HCT116 (cell line): ENCODE results near the gene FAT1. TPM values are rescaled to one million over a fixed set of nuclear protein-coding genes. Genes with fewer than 3 reads are reported as not detected.

ENCODE experiments used
- ATAC-seq: fragments of 200-7000 bp; cut with Tn5 transposase; 2 replicates; pipeline ENCODE4 v1.9.1; 2020; ENCODE audit warnings: mild to moderate bottlenecking, moderate library complexity
- BruUV-seq: library from RNA; stranded (reverse); fragments of 400-500 nt; replicated peaks from 2 replicates; lab custom pipeline; 2021; lab: Mats Ljungman, UMichigan
- CTCF ChIA-PET: fragments of 300-600 bp; sonication (Branson Sonifier 250); formaldehyde crosslinking; loops from one replicate; lab custom pipeline; 2021; ENCODE audit warnings: antibody characterized with exemption; lab: Charles Lee
- POLR2A ChIA-PET: fragments of 300-600, 350-600 bp; sonication (Branson Sonifier 250); formaldehyde crosslinking; loops from one replicate; lab custom pipeline; 2021; ENCODE audit warnings: antibody characterized with exemption; lab: Charles Lee
- RAD21 ChIA-PET, 2 experiments: fragments of 300-600 bp; sonication (Branson Sonifier 250); formaldehyde crosslinking; loops; one replicate each; lab custom pipeline; 2023; ENCODE audit warnings: low total read pairs in 2 of 2; ENCODE audit not compliant: uncharacterized antibody in 2 of 2, unreplicated experiment in 2 of 2, low non-redundant PET in 1 of 2; lab: Charles Lee
- DNase-seq: peaks from one replicate; pipeline ENCODE4 v3.0.0-alpha.2; 2010; ENCODE audit warnings: low read depth, low spot score
- H2AFZ ChIP-seq: fragments of 200-600 bp; shearing (Covaris generic), sonication (generic); 2 replicates; pipeline ENCODE4 v1.6.1; 2017; ENCODE audit warnings: low read depth, mixed run types, mixed read lengths, antibody characterized with exemption, low read length; ENCODE audit not compliant: poor library complexity, severe bottlenecking
- H3K27ac ChIP-seq: 2 replicates; pipeline ENCODE4 v1.5.1; 2012; ENCODE audit warnings: low read depth, low read length
- H3K27me3 ChIP-seq: fragments of 200-600 bp; sonication (generic); 2 replicates; pipeline ENCODE4 v1.6.1; 2016; ENCODE audit warnings: mixed run types, low read length, mixed read lengths; ENCODE audit not compliant: insufficient read depth
- H3K36me3 ChIP-seq, 2 experiments: fragments of 200-500 bp in 1 of 2; fragments of 200-600 bp in 1 of 2; sonication (Bioruptor generic) in 1 of 2; sonication (generic) in 1 of 2; 2 replicates each; pipeline versions ENCODE4 v1.5.1 to v1.6.1; 2014 to 2016; ENCODE audit warnings: low read length in 2 of 2, inconsistent platforms in 1 of 2, mixed read lengths in 1 of 2, mixed run types in 1 of 2; ENCODE audit not compliant: insufficient read depth in 2 of 2, control insufficient read depth in 1 of 2
- H3K4me1 ChIP-seq, 2 experiments: fragments of 200-600 bp in 1 of 2; sonication (generic) in 1 of 2; 2 replicates each; pipeline versions ENCODE4 v1.5.1 to v1.6.1; 2012 to 2017; ENCODE audit warnings: low read length in 2 of 2, inconsistent platforms in 1 of 2, mild to moderate bottlenecking in 1 of 2, mixed read lengths in 1 of 2, mixed run types in 1 of 2, moderate library complexity in 1 of 2; ENCODE audit not compliant: insufficient read depth in 2 of 2, control insufficient read depth in 1 of 2
- H3K4me2 ChIP-seq: fragments of 200-600 bp; sonication (generic); 2 replicates; pipeline ENCODE4 v1.6.1; 2017; ENCODE audit warnings: mixed run types, low read length, mixed read lengths
- H3K4me3 ChIP-seq, 2 experiments: fragments of 200-600 bp in 1 of 2; sonication (generic) in 1 of 2; replicated peaks in 1 of 2; 2 replicates each; pipeline ENCODE4 v1.5.1; 2011 to 2016; ENCODE audit warnings: low read length in 2 of 2, control low read depth in 1 of 2, low read depth in 1 of 2, mild to moderate bottlenecking in 1 of 2, mixed read lengths in 1 of 2, mixed run types in 1 of 2
- H3K79me2 ChIP-seq: fragments of 200-600 bp; sonication (generic); 2 replicates; pipeline ENCODE4 v1.6.1; 2017; ENCODE audit warnings: mild to moderate bottlenecking, mixed run types, low read length, moderate library complexity, mixed read lengths; ENCODE audit not compliant: insufficient read depth
- H3K9ac ChIP-seq: fragments of 200-600 bp; sonication (generic); 2 replicates; pipeline ENCODE4 v1.6.1; 2016; ENCODE audit warnings: low read length, mixed read lengths
- H3K9me2 ChIP-seq: fragments of 200-600 bp; sonication (generic), shearing (Covaris generic); 2 replicates; pipeline ENCODE4 v1.6.1; 2017; ENCODE audit warnings: mixed run types, mild to moderate bottlenecking, moderate library complexity; ENCODE audit not compliant: insufficient read depth
- H3K9me3 ChIP-seq, 2 experiments: fragments of 200-500 bp in 1 of 2; fragments of 200-600 bp in 1 of 2; sonication (Bioruptor generic) in 1 of 2; sonication (generic) in 1 of 2; 2 replicates each; pipeline ENCODE4 v1.6.1; 2014 to 2017; ENCODE audit warnings: low read length in 2 of 2, mixed read lengths in 2 of 2, inconsistent platforms in 1 of 2, low read depth in 1 of 2, mild to moderate bottlenecking in 1 of 2, mixed run types in 1 of 2, moderate library complexity in 1 of 2; ENCODE audit not compliant: control insufficient read depth in 1 of 2, insufficient read depth in 1 of 2
- H4K20me1 ChIP-seq: fragments of 200-600 bp; sonication (generic), shearing (Covaris generic); 2 replicates; pipeline ENCODE4 v1.6.1; 2017; ENCODE audit warnings: mixed run types, mild to moderate bottlenecking, moderate library complexity; ENCODE audit not compliant: insufficient read depth
- CBX3 ChIP-seq: IDR thresholded peaks from 2 replicates; pipeline ENCODE4 v1.6.1; 2012; ENCODE audit warnings: low read depth
- EGR1 ChIP-seq: IDR thresholded peaks from 2 replicates; pipeline ENCODE4 v1.6.1; 2012; ENCODE audit warnings: low read depth
- ELF1 ChIP-seq: IDR thresholded peaks from 2 replicates; pipeline ENCODE4 v1.6.1; 2012; ENCODE audit warnings: low read depth, borderline replicate concordance
- EZH2 ChIP-seq: fragments of 200-600 bp; sonication (generic); IDR thresholded peaks from 2 replicates; pipeline ENCODE4 v1.6.1; 2017; ENCODE audit warnings: antibody characterized with exemption, mixed run types
- EZH2phosphoT487 ChIP-seq: fragments of 200-600 bp; IDR thresholded peaks from 2 replicates; pipeline ENCODE4 v1.6.1; 2018; ENCODE audit warnings: antibody characterized with exemption, borderline replicate concordance
- JUND ChIP-seq: IDR thresholded peaks from 2 replicates; pipeline ENCODE4 v1.6.1; 2012
- MAX ChIP-seq: IDR thresholded peaks from 2 replicates; pipeline ENCODE4 v1.6.1; 2012
- POLR2A ChIP-seq: IDR thresholded peaks from 2 replicates; pipeline ENCODE4 v1.7.0; 2011; ENCODE audit warnings: borderline replicate concordance; ENCODE audit not compliant: insufficient read depth, insufficient read length; ENCODE audit errors: extremely low read depth
- POLR2AphosphoS5 ChIP-seq: IDR thresholded peaks from 2 replicates; pipeline ENCODE4 v1.6.1; 2011; ENCODE audit warnings: mild to moderate bottlenecking, low read depth, low read length, moderate library complexity
- intact Hi-C: fragments of 100-400 bp; cut with micrococcal nuclease; formaldehyde crosslinking; loops from 2 replicates; pipeline ENCODE4 v1.10.0; 2022
- total RNA-seq: library from RNA; stranded (reverse); gene quantifications from one replicate; pipeline ENCODE4 v1.2.1, GENCODE V29; 2021; ENCODE audit not compliant: unreplicated experiment
- TF ChIP-seq, protein P1 (sequence below): IDR thresholded peaks from 2 replicates; pipeline ENCODE4 v1.6.1; 2011; ENCODE audit warnings: mild to moderate bottlenecking, low read length, moderate library complexity; ENCODE audit not compliant: insufficient replicate concordance; ENCODE audit errors: extremely low read depth
- TF ChIP-seq, protein P2 (sequence below), 3 experiments: fragments of 200-600 bp in 1 of 3; sonication (generic) in 1 of 3; IDR thresholded peaks in 2 of 3; conservative IDR thresholded peaks in 1 of 3; 2 replicates each; pipeline ENCODE4 v1.5.1; 2012 to 2017; ENCODE audit warnings: low read depth in 2 of 3, low read length in 2 of 3, antibody characterized with exemption in 1 of 3, borderline replicate concordance in 1 of 3, control low read depth in 1 of 3, mild to moderate bottlenecking in 1 of 3, mixed read lengths in 1 of 3, mixed run types in 1 of 3, moderate library complexity in 1 of 3; ENCODE audit not compliant: insufficient read depth in 1 of 3

Gene FAT1
- total RNA-seq, 1 experiment from 2014 or later, result 676 TPM

- Histone ChIP-seq H3K36me3 (peaks cover 78 to 94% of the 10 kb centered on the region in 2 experiments), H3K9me2 (no peaks in the 10 kb centered on the region), H3K27me3 (no peaks in the 10 kb centered on the region), H3K9me3 (no peaks in the 10 kb centered on the region), H3K4me2 (no peak overlapping the region), H2AFZ (no peak overlapping the region), H3K79me2 (peaks cover 99% of the 10 kb centered on the region), H3K27ac (no peak overlapping the region), H3K9ac (no peak overlapping the region), H4K20me1 (peaks cover 66% of the 10 kb centered on the region), H3K4me1 (no peaks in the 10 kb centered on the region), H3K4me3 (no peak overlapping the region)
- CTCF ChIA-PET, result interaction anchor here (1.2 kb wide), 1 partner anchor 291 kb away, joined by 3 read pairs; no protein-coding TSS in a partner anchor
- RAD21 ChIA-PET, result no interaction called here
- intact Hi-C loops, result no loop called here
- POLR2A ChIA-PET, result no interaction called here
- ATAC-seq (no peak), DNase-seq (no peak)
- BruUV-seq, result TSS peak; percentile 25
- no peak for TF ChIP-seq EZH2phosphoT487
- TF ChIP-seq EZH2, result no peak
- no peak for TF ChIP-seq EGR1
- no peak for TF ChIP-seq POLR2AphosphoS5
- TF ChIP-seq ELF1, result no peak
- TF ChIP-seq, protein P1, sequence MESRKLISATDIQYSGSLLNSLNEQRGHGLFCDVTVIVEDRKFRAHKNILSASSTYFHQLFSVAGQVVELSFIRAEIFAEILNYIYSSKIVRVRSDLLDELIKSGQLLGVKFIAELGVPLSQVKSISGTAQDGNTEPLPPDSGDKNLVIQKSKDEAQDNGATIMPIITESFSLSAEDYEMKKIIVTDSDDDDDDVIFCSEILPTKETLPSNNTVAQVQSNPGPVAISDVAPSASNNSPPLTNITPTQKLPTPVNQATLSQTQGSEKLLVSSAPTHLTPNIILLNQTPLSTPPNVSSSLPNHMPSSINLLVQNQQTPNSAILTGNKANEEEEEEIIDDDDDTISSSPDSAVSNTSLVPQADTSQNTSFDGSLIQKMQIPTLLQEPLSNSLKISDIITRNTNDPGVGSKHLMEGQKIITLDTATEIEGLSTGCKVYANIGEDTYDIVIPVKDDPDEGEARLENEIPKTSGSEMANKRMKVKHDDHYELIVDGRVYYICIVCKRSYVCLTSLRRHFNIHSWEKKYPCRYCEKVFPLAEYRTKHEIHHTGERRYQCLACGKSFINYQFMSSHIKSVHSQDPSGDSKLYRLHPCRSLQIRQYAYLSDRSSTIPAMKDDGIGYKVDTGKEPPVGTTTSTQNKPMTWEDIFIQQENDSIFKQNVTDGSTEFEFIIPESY, result no peak
- TF ChIP-seq, protein P2, sequence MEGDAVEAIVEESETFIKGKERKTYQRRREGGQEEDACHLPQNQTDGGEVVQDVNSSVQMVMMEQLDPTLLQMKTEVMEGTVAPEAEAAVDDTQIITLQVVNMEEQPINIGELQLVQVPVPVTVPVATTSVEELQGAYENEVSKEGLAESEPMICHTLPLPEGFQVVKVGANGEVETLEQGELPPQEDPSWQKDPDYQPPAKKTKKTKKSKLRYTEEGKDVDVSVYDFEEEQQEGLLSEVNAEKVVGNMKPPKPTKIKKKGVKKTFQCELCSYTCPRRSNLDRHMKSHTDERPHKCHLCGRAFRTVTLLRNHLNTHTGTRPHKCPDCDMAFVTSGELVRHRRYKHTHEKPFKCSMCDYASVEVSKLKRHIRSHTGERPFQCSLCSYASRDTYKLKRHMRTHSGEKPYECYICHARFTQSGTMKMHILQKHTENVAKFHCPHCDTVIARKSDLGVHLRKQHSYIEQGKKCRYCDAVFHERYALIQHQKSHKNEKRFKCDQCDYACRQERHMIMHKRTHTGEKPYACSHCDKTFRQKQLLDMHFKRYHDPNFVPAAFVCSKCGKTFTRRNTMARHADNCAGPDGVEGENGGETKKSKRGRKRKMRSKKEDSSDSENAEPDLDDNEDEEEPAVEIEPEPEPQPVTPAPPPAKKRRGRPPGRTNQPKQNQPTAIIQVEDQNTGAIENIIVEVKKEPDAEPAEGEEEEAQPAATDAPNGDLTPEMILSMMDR (IDR thresholded peaks at IDR 0.05 in 2 of 3, conservative IDR thresholded peaks at IDR 0.05 in 1 of 3; ENCODE audit: borderline replicate concordance in 1 of 3, insufficient read depth in 1 of 3, low read depth in 2 of 3, low read length in 2 of 3), result no peak
- no peak for TF ChIP-seq POLR2A
- no peak for TF ChIP-seq JUND
- no peak for TF ChIP-seq MAX
- TF ChIP-seq CBX3, result no peak
Observed at GRCh38 chr4:186588503-186588902, 135.2 kb downstream of the FAT1 start.
